Liver (tissue), 3 donors: Measurements from ENCODE around the gene TMUB1.

ENCODE experiments used
- RAD21 ChIP-seq, 2 donors: IDR thresholded peaks; 2 replicates each; pipeline ENCODE4 v1.6.1; 2016; ENCODE audit warnings: antibody characterized with exemption in 2 of 2, mild to moderate bottlenecking in 2 of 2
- TF ChIP-seq, protein P1 (sequence below): fragments of 150-350 bp; IDR thresholded peaks from 2 replicates; pipeline ENCODE4 v1.5.1; 2017; ENCODE audit warnings: improper control_type of control experiment, low read depth, low read length; ENCODE audit not compliant: missing input control
- donor health status: healthy.
- donor health status: healthy.

- TF ChIP-seq RAD21 (IDR thresholded peaks at IDR 0.05) = no peak
- TF ChIP-seq, protein P1, sequence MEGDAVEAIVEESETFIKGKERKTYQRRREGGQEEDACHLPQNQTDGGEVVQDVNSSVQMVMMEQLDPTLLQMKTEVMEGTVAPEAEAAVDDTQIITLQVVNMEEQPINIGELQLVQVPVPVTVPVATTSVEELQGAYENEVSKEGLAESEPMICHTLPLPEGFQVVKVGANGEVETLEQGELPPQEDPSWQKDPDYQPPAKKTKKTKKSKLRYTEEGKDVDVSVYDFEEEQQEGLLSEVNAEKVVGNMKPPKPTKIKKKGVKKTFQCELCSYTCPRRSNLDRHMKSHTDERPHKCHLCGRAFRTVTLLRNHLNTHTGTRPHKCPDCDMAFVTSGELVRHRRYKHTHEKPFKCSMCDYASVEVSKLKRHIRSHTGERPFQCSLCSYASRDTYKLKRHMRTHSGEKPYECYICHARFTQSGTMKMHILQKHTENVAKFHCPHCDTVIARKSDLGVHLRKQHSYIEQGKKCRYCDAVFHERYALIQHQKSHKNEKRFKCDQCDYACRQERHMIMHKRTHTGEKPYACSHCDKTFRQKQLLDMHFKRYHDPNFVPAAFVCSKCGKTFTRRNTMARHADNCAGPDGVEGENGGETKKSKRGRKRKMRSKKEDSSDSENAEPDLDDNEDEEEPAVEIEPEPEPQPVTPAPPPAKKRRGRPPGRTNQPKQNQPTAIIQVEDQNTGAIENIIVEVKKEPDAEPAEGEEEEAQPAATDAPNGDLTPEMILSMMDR = no peak
Observed at GRCh38 chr7:151115836-151116418, 32.6 kb upstream of the TMUB1 start.
